ENCODE measurements around the gene SPAG16. TPM values are rescaled to one million over a fixed set of nuclear protein-coding genes. Genes with fewer than 3 reads are reported as not detected.
"Not testable (repeated sequence)": the region's sequence is repeated elsewhere in the genome, so short reads cannot be mapped to it uniquely, and the experiment has no call there.

SPAG16 gene
- total RNA-seq, 1 experiment from 2014 or later, result 0.30 TPM

DNA sequence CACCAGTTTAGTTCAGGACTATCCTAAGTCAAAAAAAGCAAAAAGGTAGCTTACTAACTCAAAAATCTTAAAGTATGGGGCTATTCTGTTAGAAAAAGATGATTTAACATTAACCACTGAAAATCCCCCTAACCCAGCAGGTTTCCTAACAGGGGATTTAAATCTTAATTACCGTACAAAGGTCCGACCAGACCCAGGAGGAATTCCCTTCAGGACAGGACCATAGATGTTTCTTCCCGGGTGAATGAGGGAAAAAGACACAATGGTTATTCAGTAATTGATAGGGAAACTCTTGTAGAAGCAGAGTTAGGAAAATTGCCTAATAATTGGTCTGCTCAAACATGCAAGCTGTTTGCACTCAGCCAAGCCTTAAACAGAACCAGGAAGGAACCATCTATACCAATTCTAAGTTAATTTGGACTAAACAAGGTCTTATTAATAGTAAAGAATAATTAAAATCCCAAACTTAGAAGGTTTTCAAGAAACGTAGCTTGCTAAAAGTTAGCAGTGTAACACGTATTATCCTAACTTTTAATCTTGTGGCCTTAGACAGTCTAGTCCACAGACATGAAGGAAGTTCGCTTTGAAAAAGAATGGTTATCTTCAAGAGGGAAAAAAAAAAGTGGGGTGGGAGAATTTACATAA lies 124.3 kb downstream of the SPAG16 start:
- H3K9ac ChIP-seq (ENCODE audit: low read length); H2AFZ ChIP-seq (ENCODE audit: low read depth, low read length, poor library complexity, severe bottlenecking); RAD21 ChIA-PET (ENCODE audit: low non-redundant PET in 1 of 2, low total read pairs in 2 of 2, uncharacterized antibody in 2 of 2, unreplicated experiment in 2 of 2); H3K9me3 ChIP-seq (ENCODE audit: control insufficient read depth in 1 of 2, insufficient read depth in 1 of 2, low read depth in 1 of 2, low read length in 2 of 2); intact Hi-C loops (cut with micrococcal nuclease); H3K79me2 ChIP-seq (ENCODE audit: insufficient read depth, low read length); H3K4me2 ChIP-seq (ENCODE audit: low read length); H3K27ac ChIP-seq (ENCODE audit: low read depth, low read length); H3K36me3 ChIP-seq (ENCODE audit: control insufficient read depth in 1 of 2, insufficient read depth in 2 of 2, low read length in 2 of 2); DNase-seq (ENCODE audit: low read depth, low spot score); BruUV-seq (replicated peaks); H3K27me3 ChIP-seq (ENCODE audit: insufficient read depth, low read length); POLR2A ChIA-PET; CTCF ChIA-PET; H3K4me3 ChIP-seq (replicated peaks in 1 of 2; ENCODE audit: low read depth in 1 of 2, low read length in 2 of 2); H4K20me1 ChIP-seq (ENCODE audit: insufficient read depth); H3K9me2 ChIP-seq (ENCODE audit: insufficient read depth); ATAC-seq: not testable (repeated sequence)
- H3K4me1 ChIP-seq (ENCODE audit: control insufficient read depth in 1 of 2, insufficient read depth in 2 of 2, low read length in 2 of 2), result peaks cover 0 to 14% of the 10 kb centered on the region in 2 experiments; a peak in 2 of 4 replicates

DNA sequence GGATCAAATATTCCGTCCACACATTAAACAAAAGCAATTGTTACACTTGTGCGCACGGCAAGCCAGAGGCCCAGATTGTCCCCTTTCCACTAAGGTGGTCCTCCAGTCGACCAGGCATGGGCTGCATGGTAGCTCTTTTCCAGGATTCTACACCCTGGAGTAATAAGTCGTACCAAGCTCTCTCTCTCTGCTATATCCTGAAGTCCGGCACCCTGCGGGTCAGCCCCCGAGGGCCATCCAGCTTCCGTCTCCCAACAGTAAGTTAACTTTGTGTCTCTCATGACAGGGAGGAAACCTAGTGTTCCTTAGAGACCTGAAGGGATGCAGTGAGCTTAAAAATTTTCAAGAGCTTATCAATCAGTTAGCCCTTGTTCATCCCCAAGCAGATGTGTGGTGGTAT lies 126.4 kb downstream of the SPAG16 start:
- RAD21 ChIA-PET (ENCODE audit: low non-redundant PET in 1 of 2, low total read pairs in 2 of 2, uncharacterized antibody in 2 of 2, unreplicated experiment in 2 of 2); H3K9ac ChIP-seq (ENCODE audit: low read length); CTCF ChIA-PET; ATAC-seq; H3K79me2 ChIP-seq (ENCODE audit: insufficient read depth, low read length); H3K27ac ChIP-seq (ENCODE audit: low read depth, low read length); H3K4me2 ChIP-seq (ENCODE audit: low read length); BruUV-seq (replicated peaks); POLR2A ChIA-PET; DNase-seq (ENCODE audit: low read depth, low spot score); H3K9me3 ChIP-seq (ENCODE audit: control insufficient read depth in 1 of 2, insufficient read depth in 1 of 2, low read depth in 1 of 2, low read length in 2 of 2); H3K27me3 ChIP-seq (ENCODE audit: insufficient read depth, low read length); H3K4me3 ChIP-seq (replicated peaks in 1 of 2; ENCODE audit: low read depth in 1 of 2, low read length in 2 of 2); intact Hi-C loops (cut with micrococcal nuclease); H3K9me2 ChIP-seq (ENCODE audit: insufficient read depth); H3K36me3 ChIP-seq (ENCODE audit: control insufficient read depth in 1 of 2, insufficient read depth in 2 of 2, low read length in 2 of 2); H4K20me1 ChIP-seq (ENCODE audit: insufficient read depth); H2AFZ ChIP-seq (ENCODE audit: low read depth, low read length, poor library complexity, severe bottlenecking): not testable (repeated sequence)
- H3K4me1 ChIP-seq (ENCODE audit: control insufficient read depth in 1 of 2, insufficient read depth in 2 of 2, low read length in 2 of 2), result peaks cover 0 to 14% of the 10 kb centered on the region in 2 experiments; a peak in 2 of 4 replicates
